HG03135 (cell line): Measurements from ENCODE around the gene KLF5.
A peak's percentile ranks its signal among the peaks of the same experiment; 100 is the strongest.
"Not testable (repeated sequence)": the region's sequence is repeated elsewhere in the genome, so short reads cannot be mapped to it uniquely, and the experiment has no call there.

Experiments used
- ATAC-seq: cut with Tn5 transposase; IDR thresholded peaks from one replicate; pipeline ENCODE4 v1.9.1; 2021; ENCODE audit warnings: mild to moderate bottlenecking, moderate library complexity; ENCODE audit not compliant: unreplicated experiment

KLF5 gene

GRCh38 chr13:73058736-73059459 is at the start of gene KLF5:
Gene KLF5, plus strand, starts transcription at chr13:73059005. Its CDS starts 323 bp downstream, at chr13:73059328.
- ATAC-seq: peak; percentile 99

GRCh38 chr13:73011751-73012150 is 47.1 kb upstream of the KLF5 start:
- ATAC-seq: no peak

- ATAC-seq: no peak
These were observed 43.0 kb upstream of the KLF5 start for GRCh38 chr13:73015805-73016204.

- no peak for ATAC-seq
These were observed 40.5 kb upstream of the KLF5 start for GRCh38 chr13:73018336-73018735.

GRCh38 chr13:73025217-73026012 is 33.4 kb upstream of the KLF5 start:
- no peak for ATAC-seq

- no peak for ATAC-seq
These were observed 23.9 kb upstream of the KLF5 start for GRCh38 chr13:73034901-73035300.

DNA sequence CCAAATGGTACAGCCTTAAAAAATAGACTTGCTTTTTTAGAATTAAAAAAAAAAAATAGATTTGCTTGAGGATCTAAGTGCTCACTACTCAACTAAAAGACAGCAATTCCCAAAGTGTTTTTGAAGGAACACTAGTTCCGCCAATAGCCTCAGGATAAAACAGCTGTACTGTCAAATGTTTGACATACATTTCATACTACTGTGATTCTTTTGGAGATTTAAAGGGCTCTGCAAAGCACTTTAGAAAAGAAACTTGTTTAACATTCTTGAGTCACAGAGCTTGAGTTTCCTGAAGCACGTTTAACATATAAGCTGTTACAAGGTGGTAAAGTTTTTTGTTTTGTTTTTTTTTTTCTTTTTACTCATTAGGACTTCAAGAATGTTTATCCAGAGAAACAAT is 23.1 kb upstream of the KLF5 start:
- ATAC-seq: no peak

DNA sequence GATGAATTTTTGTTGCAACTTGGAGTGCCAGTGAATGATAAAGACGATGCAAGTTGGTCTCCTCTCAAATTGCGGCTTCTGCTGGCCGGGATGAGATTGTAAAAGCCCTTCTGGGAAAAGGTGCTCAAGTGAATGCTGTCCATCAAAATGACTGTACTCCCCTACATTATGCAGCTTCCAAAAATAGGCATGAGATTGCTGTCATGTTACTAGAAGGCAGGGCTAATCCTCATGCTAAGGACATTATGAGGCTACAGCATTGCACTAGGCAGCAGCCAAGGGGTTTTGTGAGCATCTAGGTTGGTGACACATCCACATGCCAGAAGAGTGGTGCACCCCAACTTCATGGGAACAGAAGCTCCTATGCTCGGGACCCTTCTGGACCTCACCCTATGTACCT is 22.2 kb upstream of the KLF5 start:
- ATAC-seq: no peak

GRCh38 chr13:73038064-73038463 is 20.7 kb upstream of the KLF5 start:
- no peak for ATAC-seq

GRCh38 chr13:73039201-73040108 is 19.4 kb upstream of the KLF5 start:
- no peak for ATAC-seq

GRCh38 chr13:73040484-73040883 is 18.3 kb upstream of the KLF5 start:
- ATAC-seq: no peak

DNA sequence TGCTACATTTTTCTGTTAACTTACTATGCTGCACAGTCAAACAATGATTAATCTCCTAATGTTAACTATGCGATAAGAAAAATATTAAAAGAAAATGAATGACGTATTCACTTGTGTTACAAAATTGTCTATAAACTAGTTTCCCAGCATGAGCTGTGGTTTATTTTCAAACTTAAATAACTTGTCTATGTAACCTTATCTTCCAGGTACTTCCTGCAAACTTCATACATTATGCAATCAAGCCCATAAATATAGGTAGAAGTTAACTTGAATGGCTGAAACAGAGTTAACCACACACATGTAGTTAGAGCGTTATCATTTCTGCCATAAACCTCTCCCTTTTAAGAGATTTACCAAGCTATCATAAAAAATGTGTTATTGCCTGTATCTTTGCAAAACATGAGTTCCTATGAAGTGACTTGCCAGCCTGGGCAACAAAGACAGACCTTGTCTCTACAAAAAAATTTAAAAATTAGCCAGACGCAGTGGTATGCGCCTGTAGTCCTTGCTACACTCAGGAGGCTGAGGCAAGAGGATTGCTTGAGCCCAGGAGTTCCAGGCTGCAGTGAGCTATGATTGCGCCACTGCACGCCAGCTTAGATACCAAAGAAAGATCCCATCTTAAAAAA is 17.7 kb upstream of the KLF5 start:
- ATAC-seq: no peak

- no peak for ATAC-seq
These were observed 13.8 kb upstream of the KLF5 start for GRCh38 chr13:73045031-73045430.

DNA sequence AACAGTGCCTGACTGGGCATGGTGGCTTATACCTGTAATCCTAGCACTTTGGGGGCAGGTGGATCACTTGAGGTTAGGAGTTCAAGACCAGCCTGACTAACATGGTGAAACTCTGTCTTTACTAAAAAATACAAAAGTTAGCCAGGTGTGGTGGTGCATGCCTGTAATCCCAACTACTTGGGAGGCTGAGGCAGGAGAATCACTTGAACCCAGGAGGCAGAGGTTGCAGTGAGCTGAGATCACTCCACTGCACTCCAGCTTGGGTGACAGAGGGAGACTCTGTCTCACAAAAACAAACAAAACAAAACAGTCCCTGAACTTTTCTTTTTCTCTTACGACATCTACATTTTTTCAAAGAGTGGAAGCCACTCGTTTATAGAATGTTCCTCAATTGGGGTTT is 10.2 kb upstream of the KLF5 start:
- ATAC-seq: not testable (repeated sequence)

DNA sequence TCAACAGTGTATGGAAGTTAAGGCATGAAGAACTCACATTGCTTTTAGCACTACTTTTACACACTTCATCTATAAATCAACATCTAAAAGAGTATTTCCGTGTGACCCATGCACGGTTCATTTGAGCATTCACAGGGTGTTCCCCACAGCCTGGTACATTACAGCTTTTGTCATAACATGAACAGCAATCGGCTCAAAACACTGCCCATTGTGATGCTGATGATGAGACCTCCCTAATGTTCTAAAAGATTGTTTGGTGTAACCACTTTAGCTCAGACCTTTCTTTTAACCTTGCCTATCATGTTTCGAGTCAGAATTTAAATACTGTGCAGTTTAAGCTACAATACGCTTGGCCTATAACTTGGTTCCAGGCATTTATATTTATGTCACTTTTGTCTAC is 4.1 kb upstream of the KLF5 start:
- no peak for ATAC-seq

- ATAC-seq: no peak
These were observed 2.8 kb upstream of the KLF5 start for GRCh38 chr13:73055813-73056564.

DNA sequence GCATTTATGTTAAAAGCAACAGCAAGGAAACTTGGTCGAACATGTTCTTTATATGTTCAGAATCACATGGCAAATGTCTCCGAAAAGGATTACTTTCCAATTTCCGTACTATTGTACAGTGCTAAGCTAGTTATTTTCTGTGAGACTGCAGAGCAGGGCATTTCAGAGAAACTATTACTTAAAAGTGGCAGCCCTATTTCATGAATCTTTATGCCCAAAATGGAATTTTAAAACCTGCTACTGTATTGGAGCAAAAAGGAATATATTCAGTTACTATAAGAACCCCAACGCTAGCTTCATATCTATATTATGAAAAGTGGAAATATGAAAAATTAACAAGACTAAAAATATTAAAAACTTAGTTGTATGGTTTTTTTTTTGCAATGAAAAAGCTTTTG is 2.2 kb upstream of the KLF5 start:
- no peak for ATAC-seq

- ATAC-seq: no peak
These were observed 1.3 kb upstream of the KLF5 start for GRCh38 chr13:73057284-73058063.

- no peak for ATAC-seq
These were observed 816 bp upstream of the KLF5 start for GRCh38 chr13:73058064-73058313.

DNA sequence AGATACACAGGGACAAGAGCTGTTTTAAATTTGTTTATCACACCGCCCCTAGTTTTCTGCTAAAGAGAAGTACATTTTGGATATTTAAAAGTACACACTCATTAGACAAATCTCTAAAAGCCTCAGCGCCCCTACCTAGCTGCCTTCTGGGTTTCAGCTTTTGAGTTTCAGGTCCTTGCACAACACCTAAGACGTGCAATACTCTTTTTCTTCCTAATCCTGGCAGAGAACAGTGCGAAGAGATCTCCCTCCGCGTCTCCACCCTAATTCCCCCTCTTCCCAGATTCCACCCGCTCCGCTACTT is 421 bp upstream of the KLF5 start:
- peak; percentile 5 for ATAC-seq
